Stimulated activated CD4-positive, alpha-beta T cell treated with anti-CD3 and anti-CD28 coated beads, Interleukin-12 subunit alpha, Interleukin-12 subunit beta, amount 100 ng/mL, for 24 hours (primary cell): Measurements from ENCODE around the gene LAMA5.

Experiments
- DNase-seq, 2 experiments: peaks; one replicate each; pipeline ENCODE4 v3.0.0-alpha.2; 2020; ENCODE audit warnings: low read depth in 2 of 2

Gene LAMA5

DNA sequence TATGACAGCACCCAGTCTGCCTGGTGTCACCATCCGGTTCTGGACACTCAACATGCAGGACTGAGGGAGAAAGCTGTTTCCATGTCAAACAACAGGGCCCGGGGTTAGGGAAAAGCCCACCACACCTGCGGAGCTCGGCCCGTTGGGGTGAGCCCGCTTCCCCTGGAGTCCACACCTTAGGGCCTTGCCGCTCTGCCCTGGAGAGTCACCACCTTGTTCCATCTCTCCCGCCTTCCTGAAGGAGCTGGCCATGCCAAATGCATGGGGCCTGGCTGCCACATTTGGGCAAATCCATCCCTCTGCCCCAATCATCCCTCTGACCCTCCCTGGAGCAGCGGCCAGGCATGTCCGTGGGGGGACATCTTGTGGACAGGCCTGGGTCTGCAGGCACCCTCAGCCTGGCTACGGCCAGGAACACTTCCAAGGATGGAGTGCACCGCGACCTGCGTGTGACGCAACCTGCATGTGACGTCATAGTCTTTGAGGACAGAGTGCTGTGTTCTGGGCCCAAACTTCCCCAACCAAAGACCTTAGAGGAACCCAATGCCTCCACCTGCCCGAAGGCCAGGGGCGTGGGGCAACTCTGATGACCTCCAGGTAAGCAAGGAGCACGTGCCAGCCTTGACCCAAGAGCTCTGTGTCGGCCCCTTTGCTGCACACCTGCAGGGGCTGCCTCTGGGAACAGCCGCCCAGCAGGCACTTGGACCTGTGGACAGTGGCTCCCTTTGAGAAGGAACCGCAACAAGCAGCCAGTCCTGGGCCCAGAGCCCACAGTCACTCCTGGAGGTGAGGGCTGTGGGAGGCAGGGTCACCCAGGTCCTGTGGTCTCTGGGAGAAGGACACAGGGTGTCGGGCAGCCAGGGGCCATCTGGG lies 38.2 kb upstream of the LAMA5 start:
- no peak for DNase-seq

DNA sequence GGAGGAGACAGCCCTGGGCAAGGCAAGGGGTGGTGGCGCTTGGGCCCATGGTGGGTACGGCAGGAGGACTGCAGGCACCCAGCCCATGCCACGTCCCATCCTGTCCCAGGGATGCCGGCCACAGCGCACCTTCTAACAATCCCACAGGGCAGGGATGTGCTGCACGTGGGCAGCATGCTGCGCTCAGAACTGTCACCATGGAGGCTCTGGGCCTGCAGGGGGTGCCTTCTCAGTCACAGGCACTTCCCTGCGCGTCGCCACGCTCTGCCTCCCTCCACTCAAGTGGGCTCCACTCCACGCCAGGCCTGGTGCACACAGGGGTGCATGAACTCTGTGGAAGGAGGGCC lies 37.6 kb upstream of the LAMA5 start:
- DNase-seq, result no peak

DNA sequence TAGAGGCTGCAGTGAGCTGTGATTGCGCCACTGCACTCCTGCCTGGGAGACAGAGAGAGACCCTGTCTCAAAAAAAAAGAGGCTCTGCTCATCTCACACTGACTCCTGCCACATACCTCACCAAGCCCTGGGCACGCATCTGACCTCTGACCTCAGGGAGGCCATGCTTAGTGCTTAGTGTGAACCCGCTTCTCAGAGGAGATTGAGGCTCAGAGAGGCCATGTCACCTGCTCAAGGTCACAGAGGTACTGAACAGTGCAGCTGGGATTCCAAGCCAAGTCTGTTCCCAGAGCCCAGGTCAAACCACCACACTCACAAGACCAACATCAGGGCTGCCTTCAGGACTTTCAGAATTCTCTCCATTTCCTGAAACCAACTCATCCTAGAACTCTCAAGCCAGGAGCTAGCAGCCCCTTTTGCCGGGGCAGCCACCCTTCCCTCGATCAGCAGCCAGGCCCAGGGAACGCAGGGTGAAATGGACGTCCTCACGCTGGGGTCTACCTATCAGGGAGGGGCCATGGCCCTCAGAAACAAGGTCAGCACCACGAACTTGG lies 37.1 kb upstream of the LAMA5 start:
- DNase-seq, result no peak

DNA sequence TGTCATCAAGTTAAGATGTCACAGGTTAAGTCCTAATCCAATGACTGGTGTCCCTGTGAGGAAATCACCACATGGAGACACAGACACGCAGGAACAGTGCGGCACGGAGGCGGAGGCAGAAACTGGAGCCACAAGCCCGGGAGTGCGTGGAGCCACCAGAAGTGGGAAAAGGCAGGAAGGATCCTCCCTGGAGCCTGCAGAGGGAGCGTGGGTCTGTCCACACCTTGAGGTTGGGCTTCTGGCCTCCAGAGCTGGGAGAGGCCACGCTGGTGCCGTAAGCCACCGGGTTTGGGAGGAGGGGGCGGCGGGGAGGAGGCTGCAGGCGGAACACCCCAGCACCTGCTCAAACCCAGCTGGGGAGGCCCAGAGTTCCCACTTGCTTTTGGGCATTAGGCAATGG lies 36.2 kb upstream of the LAMA5 start:
- DNase-seq, result no peak

DNA sequence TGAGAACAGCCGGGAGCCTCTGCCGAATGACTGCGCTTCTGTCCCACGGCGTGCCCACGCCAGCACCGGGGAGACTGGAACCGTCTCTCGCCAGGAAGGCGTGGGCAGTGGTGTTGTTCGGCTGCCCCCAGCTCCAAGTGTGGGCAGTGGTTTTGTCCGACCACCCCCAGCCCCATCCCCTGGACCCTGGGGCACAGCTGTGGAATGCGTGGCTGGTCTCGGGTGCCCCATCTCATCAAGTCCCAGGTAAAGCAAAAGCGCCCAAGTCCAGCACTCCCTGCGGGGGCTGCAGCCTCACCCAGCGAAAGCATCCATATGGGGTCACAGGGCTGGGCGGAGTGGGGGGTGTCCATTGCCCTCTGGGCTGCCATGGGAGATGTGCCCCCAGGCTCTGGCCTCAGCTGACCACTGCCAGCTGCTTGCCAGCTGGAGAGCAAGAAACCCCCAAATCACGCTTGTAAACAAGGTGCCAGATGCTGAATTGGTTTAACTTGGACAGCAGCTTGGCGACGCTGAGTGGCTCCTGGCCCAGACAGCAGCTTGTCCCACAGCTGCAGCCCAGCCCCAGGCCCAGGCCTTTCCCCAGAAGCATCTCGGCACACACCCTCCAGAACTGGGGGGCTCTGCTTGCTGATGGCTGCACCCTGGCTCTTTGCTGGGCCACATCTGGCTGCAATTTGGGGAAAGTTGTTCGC lies 35.5 kb upstream of the LAMA5 start:
- DNase-seq, result no peak

DNA sequence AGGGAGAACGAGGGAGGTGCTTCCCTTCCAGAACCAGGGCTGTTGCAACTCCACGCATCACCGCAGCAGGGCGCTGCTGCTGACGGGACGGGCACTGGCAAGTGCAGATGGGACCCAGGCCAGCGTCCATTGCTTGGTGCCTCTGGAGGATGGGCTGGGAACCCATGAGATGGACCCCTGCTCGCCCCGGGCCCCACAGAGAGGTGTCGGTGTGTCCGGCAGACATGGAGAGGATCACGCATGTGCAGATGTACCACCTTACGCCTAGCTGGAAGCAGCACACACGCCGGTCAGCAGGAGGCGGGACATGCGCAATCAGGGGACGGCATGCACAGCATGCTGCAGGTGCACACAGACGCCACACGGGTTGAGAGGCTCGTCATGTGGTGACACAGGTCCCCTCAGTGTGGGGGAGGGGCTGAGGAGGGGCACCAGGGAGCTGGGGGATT lies 34.2 kb upstream of the LAMA5 start:
- DNase-seq, result no peak

DNA sequence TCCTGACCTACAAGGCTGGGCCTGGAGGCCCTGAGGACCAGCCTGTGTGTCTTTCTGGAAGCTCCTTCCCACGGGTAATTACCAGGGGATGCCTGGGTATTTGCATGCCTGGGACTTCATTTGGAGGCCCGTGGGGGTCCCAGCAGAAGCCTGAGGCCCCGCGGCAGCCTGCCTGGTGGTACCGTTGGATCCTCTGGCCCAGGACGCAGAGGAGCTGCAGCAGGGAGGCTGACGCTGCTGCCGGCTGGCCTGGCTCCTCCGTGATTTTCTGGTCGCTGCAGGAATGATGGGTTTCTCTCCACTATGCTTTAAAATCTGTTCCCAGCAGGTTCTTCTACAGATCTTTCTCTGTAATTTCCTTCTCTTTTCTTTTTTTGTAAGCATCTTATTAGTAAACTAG lies 33.4 kb upstream of the LAMA5 start:
- no peak for DNase-seq

DNA sequence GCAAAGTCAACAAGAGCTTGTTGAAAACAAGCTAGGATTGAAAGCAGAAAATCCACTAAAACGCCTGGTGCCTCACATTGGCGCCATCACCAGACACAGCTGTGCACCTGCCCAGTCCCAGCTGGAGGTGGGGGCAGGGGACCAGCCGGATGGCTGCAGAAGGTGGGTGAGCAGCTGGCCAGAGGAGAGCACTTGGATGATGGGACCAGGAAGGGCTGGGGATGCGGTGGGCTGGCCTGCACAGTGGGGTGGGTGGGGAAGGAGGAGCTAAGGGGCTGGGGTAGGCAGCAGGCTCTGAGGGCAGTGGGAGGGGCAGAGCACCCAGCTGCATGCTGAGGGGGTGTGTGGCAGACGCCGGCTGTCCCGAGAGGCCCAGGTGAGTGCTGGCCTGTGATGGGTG lies 32.9 kb upstream of the LAMA5 start:
- DNase-seq, result no peak

DNA sequence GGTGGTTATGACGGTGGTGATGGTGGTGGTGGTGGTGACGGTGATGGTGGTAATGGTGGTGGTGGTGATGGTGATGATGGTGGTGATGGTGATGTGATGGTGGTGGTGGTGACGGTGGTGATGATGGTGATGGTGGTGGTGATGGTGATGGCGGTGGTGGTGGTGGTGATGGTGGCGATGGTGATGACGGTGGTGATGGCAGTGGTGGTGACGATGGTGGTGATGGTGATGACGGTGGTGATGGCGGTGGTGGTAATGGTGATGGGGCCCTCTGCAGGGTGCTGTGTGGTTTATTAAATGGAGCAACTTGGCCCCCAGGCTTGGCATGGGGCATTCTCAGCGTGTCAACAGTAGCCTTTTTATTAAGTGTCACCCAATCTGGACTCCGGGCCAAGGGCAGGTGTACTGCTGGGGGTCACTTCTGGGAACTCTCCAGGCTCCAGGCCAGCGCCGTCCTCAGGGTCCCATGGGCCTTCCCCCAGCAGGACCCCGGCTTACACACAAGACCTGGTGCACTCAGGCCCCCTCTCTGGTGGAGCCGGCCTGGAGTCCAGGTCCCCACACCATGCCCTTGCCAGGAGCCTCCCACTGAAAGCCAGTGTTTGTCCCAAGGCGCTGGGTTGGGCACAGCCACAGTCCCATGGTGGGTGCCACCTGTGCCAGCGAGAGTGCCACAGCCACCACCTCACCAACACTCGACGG lies 31.2 kb upstream of the LAMA5 start:
- DNase-seq, result no peak

DNA sequence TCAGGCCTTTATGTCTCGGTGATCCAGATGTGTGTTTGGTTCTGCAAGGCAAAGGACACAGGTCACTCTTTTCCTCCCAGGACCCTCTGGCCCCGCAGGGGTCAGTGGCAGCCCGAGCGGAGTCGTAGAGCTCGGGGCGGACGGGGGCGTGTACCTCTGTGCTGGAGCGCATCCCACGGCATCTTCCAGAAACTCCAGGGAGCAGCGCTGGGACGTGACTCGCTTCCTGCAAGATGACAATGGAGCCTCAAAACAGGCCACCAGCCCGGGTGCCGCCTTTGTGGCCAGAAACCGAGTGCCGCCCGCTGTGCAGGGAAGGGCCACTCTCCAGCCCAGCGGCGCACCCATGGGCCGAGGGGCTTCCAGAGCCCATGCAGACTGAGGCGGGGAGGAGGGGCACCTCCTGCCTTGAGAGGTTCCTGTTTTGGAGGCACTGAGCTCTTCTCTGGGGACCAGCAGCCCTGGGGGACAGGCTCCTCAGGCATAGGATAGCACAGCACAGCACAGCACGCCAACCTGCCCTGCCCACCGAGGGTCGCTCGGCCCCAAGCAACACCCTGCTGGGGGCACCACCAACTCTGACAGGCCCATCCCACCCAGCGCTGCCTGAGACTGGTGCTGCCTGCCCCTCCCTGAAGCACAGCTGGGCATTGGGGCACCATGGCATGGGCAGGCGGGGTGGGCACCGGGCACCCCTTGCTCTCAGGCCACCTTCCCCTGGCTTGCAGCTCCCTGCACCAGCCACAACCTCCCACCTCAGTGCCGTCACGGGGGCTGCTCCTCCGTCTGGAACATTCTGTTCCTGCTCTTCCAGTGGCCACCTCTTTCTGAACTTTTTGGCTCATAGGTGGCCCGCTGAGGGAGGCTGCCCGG lies 29.5 kb upstream of the LAMA5 start:
- no peak for DNase-seq

DNA sequence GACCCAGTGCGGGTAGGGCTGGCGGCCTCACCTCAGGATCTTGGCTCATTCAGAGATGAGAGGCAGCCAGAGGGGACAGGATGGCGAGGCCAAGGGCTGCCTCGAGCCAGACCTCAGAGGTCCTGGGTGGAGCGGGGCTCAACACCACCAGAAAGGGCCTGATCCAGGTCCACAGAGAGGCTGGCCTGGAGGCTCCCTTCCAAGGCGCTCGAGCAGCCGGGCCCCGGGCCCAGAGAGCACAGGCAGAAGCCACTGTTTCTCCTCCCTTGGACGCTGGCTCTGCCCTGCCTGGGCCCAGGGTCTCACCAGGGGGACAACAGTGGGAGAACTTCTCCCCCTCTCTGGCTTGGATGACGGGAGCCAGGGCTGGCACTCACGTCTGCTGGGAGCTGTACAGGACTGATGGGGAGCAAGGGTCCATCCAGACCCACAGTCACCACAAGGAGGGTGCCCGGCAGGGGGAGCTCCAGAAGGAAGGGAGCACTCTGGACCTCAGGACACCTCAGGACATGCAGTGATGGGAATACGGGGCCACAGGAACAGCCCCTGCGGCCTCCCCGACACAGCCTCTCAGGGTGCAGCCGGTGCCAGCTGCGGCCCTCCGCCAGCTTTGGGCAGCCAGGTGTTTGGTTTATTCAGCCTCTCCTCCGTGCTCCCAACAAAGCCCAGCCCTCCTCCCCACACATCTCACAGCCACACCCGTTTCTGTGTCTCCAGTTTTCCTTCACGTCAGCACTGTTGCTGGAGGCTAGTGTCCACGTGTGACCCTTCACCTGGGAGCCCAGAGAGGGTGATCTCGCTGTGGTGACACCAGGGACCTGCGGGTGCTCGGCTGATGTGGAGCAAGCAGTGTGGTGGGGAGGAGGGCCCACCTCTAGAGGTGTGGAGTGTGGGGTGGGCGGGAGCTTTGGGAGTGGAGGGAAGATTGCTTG lies 28.5 kb upstream of the LAMA5 start:
- no peak for DNase-seq

DNA sequence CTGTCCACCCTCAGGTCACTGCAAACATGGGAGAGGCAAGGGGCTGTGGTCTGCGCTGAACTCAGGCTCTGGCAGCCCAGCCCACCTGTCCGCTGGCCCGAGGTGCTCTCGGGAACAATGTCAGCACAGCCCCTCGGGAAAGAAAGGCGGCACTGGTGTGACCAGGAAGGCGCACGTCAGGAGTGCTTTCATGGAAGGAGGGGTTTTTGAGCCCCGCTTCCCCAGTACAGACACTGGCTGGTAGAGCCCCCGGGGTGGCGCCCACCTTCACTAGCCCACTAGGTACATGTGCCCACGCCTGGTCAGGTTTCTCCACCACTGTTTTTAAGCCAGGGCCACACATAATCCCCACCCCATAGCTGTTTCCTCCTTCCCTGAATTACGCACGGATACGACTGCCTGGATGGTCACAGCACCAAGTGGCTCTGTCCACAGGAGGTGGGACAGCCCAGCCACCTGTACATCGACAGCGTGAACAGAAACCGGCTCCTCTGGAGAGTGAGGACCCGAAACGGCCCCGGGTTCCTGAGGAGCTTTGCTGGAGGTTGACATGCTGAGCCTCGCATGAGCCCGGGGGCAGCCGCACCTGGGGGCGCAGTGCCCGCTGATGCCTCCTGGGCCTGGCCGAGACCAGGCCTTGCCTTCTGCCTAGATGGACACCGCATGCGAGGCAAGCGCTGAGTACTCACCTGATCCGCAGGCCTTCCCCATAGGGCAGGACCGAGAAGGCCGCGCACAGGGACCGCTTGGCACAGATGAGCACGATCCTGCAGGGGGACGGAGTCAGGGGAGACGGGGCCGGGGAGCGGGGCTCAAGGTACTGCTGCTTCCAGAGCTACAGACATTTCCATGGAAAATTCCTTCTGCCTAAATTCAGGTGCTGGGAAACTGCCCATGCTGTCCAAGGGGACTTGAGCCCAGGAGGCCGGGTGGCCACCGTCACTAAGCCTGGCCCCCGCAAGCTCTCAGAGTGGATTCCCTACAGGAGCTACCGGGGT lies 27.4 kb upstream of the LAMA5 start:
- no peak for DNase-seq

DNA sequence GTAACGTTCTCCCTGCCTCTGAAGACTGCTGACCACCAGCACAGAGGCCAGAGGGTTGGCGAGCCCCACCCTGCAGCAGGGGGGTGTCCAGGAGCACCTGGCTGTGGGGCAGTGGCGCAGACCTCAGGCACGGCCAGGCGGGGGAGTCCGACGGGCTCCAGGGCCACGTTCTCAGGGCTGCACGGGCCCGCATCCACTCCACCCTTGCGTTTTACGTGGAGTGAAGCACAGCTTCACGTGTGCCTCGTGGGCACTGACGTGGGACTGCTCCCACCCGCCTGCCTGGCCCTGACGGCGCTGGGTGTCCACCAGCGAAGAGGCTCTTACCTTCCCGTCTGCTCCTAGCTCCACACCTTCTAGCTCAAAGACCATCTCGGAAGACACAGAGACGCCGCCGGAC lies 26.7 kb upstream of the LAMA5 start:
- no peak for DNase-seq

DNA sequence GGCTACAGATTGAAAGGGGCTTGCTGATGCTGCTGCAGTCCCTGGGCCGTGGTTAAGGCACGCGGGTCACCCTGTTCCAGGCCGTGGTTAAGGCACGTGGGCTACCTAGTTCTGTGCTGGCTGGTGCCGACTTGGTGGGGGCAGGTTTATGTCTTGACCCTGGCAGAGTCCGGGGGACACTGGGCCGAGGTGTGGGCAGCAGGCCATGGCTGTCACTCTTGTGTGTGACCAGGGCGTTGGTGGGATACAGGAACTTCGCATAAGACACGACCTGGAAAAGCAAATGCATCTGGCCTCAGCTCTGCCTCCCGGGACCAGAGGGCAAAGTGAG lies 26.2 kb upstream of the LAMA5 start:
- DNase-seq, result no peak

DNA sequence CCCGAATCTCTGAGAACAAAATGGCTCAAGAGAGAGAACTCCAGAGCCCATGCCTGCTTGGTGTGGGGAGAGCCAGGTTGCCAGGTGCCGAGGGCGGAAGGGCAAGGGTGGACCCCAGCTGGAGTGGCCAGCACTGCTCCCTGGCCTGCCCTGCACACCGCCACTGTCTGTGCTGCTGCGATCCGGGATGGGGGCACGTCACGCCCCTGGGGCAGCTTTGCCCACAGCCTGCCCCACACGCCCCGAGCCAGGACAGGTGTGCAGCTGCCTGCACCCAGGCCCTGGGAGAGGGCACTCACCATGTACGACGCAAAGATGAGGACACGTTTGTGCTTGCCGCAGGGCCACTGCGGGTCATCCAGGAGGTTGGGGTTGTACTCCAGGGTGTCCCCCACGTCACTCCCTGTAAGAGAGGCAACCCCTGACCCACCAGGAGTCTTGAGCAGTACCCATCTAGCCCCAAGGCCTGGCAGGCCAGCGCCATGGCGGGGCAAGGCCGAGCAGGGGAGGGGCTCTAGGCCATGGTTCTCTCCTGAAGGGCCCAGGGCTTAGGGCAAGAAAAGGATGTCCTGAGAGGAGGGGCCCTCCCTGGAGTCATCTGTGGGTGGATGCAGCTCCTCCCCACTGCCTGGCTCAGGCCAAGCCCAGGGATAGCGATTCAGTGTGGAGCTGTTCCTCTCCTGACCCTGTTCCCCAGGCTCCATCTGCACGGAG lies 25.7 kb upstream of the LAMA5 start:
- no peak for DNase-seq

DNA sequence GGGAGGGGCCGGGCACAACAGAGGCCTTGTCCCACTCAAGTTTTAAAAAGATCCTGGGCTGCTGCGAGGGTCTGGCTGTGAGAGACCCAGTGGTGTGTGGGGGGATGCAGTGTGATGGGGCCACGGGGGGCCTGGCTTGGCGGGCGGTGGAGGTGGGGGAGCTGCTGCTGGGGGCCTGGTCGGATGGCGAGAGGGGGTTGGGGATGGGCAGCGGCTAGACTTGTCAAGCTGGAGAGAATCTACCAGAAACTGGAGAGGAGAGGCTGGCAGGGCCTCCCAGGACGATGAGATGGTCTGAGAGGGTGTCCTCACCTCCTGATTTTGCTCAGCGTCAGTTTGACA lies 24.9 kb upstream of the LAMA5 start:
- no peak for DNase-seq

DNA sequence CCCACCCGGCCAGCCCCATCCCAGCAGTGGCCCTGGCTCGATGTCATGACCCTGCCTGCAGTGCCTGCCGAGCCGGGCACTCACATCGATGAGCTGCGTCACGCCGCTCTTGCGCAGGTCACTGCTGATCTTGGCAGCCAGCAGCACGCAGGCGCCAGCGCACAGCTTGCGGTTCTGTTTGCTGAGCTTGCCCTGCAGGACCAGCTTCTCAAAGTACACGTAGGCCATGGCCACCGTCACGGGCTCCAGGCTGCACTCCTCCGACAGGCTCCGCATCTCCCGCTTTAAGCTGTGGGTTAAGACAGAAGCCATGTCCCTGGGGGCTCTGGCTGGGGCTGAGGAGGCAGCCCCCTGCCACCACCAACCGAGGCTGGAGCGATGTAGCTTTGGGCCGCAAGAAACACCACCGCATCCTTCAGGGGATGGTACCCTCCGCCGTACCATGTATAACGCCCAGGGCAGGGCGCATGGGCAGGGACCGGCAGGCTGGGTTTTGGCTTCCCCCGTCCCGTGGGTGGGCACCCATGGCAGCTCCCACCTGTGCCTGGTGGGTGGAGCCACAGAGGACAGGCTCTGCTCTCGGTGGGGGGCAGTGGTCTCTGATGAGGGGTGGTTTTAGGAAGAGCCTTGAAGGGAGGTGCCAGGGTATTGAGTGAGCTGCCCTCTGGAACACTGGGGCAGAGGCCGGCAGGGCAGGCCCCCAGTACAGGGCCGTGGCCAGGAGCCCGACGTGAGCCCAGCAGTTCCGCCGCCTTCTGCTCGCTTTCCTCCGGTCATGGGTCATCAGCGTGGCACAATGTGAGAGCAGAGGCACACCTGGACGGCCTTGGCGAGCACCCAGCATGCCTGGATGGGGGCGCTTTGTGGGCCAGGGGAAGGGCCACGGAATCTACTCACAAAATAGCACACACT lies 24.3 kb upstream of the LAMA5 start:
- no peak for DNase-seq
